GM13977 (cell line): ENCODE measurements around the gene AUTS2.
A peak's percentile ranks its signal among the peaks of the same experiment; 100 is the strongest.

Source experiments
- DNase-seq: peaks from one replicate; pipeline ENCODE4 v3.0.0; 2012; ENCODE audit warnings: low spot score
- CTCF ChIP-seq: IDR thresholded peaks from 2 replicates; pipeline ENCODE4 v1.5.1; 2012; ENCODE audit warnings: mild to moderate bottlenecking, control low read depth; ENCODE audit not compliant: insufficient read depth; ENCODE audit errors: extremely low read depth, missing control alignments
- in situ Hi-C: fragments of 300-500 bp; cut with MboI; formaldehyde crosslinking; loops from one replicate; pipeline ENCODE4 v1.12.0; 2022; ENCODE audit warnings: low sequenced_read_pairs, low pct_unique_long_range_greater_than_20kb, mixed read lengths, inconsistent platforms; ENCODE audit not compliant: unreplicated experiment

AUTS2 gene

GRCh38 chr7:70595755-70596597 is 997.7 kb downstream of the AUTS2 start:
- no peak for TF ChIP-seq CTCF
- peak; percentile 75 for DNase-seq
- in situ Hi-C loops: no loop called here

- DNase-seq: no peak
- in situ Hi-C loops: no loop called here
- TF ChIP-seq CTCF: no peak
Observed at GRCh38 chr7:70596598-70596913, 998.3 kb downstream of the AUTS2 start.

GRCh38 chr7:70597066-70597465 is 998.8 kb downstream of the AUTS2 start:
- in situ Hi-C loops: no loop called here
- DNase-seq: no peak
- no peak for TF ChIP-seq CTCF

GRCh38 chr7:70598976-70599375 is 1000.7 kb downstream of the AUTS2 start:
- in situ Hi-C loops: no loop called here
- DNase-seq: no peak
- TF ChIP-seq CTCF: no peak

- no peak for TF ChIP-seq CTCF
- no peak for DNase-seq
- in situ Hi-C loops: no loop called here
Observed at GRCh38 chr7:70599446-70600190, 1001.3 kb downstream of the AUTS2 start.

- no peak for DNase-seq
- in situ Hi-C loops: no loop called here
- no peak for TF ChIP-seq CTCF
Observed at GRCh38 chr7:70600993-70601392, 1002.7 kb downstream of the AUTS2 start.
